SKM-1 treated with dmso at 0.1 percent for 144 hours (cell line): ENCODE results near the gene BBS9.

Experiments
- DNase-seq: peaks from one replicate; lab custom pipeline; 2025; ENCODE audit not compliant: unreplicated experiment; lab: John Stamatoyannopoulos, UW

BBS9 gene

DNA sequence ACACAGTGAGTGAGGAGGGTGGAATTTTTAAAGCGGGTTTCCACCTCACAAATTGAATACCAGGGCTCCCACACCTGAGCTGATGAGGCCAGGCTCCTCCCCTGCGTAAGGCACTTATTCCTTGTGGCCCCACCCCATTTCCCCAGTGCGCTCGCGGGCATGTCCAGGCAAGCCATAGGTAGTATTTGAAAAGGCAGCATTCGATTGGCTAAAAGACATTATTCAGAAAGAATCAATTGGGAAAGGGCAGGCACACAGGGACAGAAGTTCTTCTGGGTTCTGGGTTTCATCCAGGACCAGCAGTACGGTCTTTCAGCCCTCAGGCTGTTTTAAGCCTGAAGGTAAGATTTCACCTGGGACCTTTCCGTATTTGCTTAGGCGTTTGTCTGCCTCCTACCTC is 222.3 kb downstream of the BBS9 start:
- no peak for DNase-seq

DNA sequence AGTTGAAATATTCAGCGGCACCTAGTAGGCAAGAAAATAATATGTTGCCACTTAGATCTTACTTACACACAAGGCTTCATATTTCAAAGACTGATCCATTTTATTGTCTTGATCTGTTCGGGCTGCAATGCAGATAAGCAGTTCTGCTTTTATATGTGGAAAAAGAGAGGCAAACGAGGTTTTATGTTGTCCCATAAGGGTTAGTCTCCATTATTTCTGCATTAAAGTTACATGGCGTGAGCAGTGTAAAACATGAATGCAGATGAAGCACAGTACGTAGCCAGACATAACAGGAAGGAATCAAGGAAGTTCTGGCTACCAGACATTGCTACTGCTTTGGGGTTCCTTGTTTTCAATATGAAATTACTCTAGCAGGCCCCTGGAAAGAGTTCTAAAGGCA is 224.8 kb downstream of the BBS9 start:
- DNase-seq, result no peak

DNA sequence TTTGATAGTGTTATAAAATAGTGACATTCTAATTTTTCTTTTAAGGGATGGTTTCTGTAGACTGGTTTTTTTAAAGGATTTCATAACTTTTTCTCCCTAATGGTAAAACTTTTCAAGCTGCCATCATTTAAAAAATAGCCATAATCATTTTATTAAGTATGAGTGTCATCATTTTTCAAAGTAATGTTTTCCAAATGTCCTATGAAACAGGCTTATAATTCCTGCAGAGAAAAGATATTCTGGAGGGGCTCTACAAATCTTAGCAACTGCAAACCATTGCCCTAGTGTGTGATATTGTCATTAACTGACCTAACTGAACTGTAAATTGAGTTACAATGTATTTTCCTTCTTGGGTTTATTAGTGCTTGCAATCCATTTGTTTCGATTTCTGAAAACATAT is 226.0 kb downstream of the BBS9 start:
- DNase-seq, result no peak

GRCh38 chr7:33356336-33356735 is 227.0 kb downstream of the BBS9 start:
- no peak for DNase-seq

- no peak for DNase-seq
Measured at GRCh38 chr7:33357846-33358245, 228.5 kb downstream of the BBS9 start.

DNA sequence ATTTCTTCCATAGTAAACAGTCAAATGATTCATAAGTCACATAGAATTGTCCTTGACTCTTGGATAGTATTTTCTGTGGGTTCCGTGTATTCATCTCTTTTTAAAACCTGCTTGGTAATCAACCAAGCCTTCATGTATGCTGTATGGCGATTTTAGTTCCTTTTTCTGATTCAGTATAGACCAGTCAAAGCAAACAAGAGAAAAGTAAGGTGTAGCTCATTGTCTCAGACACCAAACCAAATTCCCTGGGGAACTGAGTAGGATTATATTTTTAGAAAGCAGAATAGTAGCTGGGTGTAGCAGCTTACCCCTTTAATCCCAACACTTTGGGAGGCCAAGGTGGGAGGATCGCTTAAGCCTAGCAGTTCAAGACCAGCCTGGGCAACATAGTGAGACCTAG is 240.5 kb downstream of the BBS9 start:
- no peak for DNase-seq

GRCh38 chr7:33373195-33373594 is 243.8 kb downstream of the BBS9 start:
- DNase-seq, result no peak

- DNase-seq, result no peak
Measured at GRCh38 chr7:33379891-33380525, 250.6 kb downstream of the BBS9 start.

DNA sequence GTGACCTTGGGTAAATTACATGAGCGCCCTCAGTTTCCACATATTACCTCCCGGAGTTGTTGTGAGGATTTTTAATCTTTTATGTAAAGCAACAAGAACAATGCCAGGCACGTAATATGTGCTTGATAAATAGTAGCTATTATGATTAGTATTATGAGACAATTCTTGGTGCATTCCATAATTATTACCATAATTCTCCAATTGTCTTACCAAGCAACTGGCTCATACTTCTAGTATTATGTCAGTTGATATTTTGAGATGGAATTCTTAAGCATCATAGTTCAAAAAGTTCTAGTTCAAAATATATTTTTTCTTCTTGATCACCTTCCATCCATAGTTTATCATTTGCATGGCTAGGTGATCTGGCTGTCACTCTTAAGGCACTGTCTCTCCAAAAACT is 259.0 kb downstream of the BBS9 start:
- no peak for DNase-seq

DNA sequence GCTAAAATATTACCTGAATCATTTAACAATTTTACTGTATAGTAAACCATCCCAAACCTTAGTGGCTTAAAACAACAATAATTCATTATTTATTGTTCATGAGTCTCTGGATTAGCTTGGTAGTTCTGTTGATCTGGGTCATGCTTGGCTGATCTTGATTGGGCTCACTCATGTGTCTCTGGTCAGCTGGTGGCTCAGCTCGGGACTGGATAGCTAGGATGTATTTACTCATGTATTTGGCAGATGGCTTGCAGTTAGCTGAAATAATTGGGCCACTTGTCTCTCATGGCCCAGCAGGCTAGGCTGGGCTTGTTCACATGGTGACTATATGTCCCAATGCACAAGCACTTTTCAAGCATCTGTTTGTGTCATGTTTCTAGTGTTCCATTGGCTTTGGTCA is 262.8 kb downstream of the BBS9 start:
- no peak for DNase-seq

DNA sequence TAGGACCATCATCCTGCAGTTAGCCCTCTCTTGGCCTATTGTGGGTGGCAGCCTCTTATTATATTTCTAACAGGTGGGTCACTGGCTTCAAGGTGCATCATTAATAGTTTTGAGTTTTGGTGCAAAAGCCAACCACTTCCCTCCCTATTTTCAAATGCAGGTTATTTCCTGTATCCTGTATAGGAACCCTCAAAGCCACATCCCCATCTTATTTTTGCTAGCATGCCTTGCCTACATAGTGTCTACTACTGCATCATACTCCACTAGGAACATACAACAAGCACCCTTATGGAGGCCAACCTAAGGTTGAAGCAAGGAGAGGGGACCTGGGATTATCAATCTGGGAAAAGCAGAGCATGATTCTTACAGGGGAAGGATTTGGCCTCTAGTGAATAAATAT is 264.4 kb downstream of the BBS9 start:
- DNase-seq, result no peak

DNA sequence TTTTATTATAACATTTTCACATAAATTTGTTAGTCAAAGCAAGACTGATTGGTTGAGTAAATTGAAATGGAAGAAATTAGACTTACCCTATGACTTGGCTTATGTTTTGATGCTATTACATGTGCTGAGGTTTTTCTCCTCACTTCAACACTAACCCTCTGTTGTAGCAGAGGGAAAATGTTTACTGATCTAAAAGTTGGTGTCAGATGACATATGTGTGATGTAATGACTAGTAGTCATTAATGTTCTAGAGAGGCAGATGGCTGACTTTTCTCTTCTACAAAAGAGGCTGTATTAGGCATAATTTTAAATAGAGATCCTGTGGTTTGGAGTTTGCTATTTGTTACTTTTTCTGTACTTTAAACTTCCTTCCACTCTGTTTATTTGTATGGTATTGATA is 266.0 kb downstream of the BBS9 start:
- no peak for DNase-seq

DNA sequence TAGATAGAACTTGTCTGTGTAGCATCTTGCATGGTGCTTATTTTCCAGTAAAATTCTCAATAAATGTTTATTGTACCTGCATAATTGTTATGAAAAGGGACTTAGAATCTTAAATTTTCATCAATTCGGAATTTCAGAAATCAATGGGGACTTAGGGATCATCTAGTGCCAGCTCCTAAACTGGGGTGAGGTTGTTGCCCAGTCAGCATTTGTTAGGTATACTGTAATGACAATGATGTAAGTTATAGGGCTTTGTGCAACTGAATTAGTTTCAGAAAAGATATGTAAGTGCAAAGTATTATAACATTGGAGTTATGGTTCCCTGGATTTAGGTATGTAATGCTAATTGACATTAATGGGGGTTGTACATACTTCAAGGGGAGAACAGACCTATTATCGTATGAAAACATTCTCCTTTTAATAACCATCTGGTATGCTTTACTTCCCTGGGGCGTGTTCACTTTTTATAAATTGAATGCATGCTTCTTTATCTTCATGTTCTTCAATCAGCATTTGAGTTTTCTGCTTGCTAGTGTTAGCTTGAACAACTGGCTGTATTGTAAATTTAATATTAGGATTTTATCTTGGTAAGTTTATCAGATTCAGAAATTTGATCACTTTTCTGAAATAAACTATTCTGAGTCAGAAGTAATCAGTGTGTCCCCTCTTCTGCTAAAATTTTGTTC is 270.3 kb downstream of the BBS9 start:
- DNase-seq, result no peak

- no peak for DNase-seq
Measured at GRCh38 chr7:33400214-33400538, 270.8 kb downstream of the BBS9 start.

DNA sequence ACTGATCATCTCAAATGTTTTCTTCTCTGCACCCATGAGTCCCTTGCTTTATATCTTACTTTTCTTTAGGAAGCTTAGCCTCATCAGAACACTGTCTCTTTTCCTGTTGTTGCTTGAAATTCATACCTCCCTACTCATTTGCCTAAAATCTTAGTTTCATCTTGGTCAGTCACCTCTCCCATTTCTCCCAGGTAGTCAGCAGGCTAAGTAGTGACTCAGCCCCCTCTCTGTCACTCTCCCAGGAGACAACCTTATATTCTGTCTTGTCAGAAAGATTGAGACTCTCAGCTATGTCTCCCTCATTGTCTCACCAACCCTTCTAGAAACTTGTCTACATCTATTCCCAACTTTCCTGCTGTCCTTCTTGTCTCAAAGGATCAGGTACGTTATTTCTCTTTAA is 280.9 kb downstream of the BBS9 start:
- DNase-seq, result no peak

DNA sequence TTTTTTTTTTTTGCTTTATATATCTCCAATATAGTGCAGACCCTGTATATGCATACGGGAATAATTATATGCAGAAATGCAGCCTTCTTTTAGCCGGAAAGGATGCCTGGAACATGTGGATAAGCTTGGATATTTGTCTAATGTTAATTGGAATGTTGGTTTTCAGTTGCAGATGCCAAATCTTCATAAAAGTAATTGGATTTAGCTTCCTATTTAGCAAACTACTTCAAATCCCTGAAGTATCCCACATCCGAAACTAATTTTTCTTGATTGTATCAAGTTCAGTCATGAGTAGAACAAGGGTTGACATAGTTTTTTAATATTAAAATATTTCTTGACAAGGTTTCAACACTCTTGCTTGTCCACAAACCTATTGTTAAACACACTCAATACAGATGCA is 281.7 kb downstream of the BBS9 start:
- DNase-seq, result no peak

DNA sequence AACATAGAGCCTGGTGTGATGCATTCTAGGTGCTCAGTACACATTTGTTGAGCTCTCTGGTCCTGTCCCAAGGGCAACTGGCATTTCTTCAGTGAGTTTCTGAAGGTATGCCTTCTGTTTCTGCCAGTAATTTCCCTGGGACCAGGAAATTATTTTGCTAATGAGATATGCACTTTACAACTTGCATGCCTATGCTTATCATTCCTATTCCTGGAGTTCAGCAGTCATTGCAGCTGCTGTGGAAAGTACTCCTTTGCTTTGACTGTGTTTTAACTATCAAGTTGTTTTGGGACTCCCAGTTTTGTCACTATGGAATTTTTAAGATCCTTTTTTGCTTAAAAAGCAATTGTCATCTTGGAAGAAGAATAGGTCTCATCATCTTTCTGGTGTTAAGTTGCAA is 283.0 kb downstream of the BBS9 start:
- DNase-seq, result no peak

- DNase-seq, result no peak
Measured at GRCh38 chr7:33418251-33418701, 288.9 kb downstream of the BBS9 start.

- no peak for DNase-seq
Measured at GRCh38 chr7:33420311-33420940, 291.1 kb downstream of the BBS9 start.

DNA sequence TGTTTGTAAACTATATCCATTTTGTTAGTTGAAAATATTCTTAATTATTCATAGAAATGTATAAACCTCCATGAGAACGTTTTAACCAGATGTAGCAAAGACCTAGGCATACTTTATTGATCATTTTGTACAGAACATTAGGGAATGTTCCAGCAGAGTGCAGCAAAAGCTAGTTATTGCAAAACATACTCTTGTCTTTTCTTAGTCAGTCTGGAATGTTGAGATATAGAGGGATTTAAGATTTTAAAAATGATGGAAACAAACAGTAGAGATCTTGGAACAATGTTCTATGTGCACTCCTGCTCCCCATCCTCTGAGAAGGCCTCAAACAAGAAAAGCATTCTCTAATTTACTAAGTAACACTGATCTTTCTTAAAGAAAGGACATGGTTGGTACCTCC is 292.1 kb downstream of the BBS9 start:
- DNase-seq, result no peak

GRCh38 chr7:33422141-33422540 is 292.8 kb downstream of the BBS9 start:
- no peak for DNase-seq

DNA sequence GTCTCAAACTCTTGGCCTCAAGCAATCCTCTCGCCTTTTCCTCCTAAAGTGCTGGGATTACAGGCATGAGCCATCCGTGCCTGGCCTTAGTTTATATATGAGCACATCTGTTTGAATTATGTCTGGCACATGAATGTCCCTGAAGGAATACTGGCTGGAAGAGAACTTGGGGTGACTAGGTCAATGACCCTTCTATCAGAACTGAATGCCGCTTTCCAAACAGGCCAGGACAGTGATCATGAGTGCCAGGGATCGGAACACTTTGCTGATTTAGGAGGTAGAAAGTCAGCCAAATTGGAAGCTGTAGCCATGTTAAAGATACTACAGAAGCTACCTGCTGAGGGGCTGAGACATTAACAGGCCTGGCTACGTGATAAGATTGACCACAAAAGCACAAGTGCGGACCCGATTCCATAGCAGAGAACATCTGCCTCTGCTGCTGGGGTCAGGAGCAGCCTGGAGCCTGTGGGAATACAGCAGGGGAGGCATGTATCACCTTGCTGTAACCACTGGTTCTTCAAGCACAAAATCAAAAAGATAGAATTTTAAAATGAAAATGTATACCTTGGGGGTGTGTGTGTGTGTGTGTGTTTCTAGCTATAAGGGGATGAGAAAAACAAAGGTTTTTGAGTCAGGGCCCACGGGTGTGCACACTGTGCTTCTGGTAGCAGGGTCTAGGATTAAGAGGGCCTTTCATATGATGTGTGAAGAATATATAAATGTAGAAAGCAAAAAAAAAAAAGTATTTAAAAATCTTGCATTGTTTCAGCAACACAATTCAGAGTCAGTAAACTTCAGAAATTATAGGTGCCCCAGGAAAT is 293.7 kb downstream of the BBS9 start:
- DNase-seq, result no peak
